Pancreas (tissue), 10 donors: ENCODE results near the gene FAM20C. TPM values are rescaled to one million over a fixed set of nuclear protein-coding genes. Genes with fewer than 3 reads are reported as not detected.
A peak's percentile ranks its signal among the peaks of the same experiment; 100 is the strongest.

Experiments used
- ATAC-seq, 4 donors: fragments of 200-7000 bp; cut with Tn5 transposase; one replicate each; pipeline versions ENCODE4 v1.8.0 to v1.9.1; 2020; ENCODE audit warnings: mild to moderate bottlenecking in 4 of 4, moderate library complexity in 4 of 4
- DNase-seq, 6 donors: peaks; one replicate each; pipeline ENCODE4 v3.0.0-alpha.2; 2020
- FAIRE-seq: peaks from 2 replicates; lab custom pipeline; 2012; peaks lifted over from hg19 to GRCh38; lab: Jason Lieb, UNC
- H3K27ac ChIP-seq, 4 donors: fragments of 200-600 bp; sonication (generic); 1 replicate in 3 of 4; 2 replicates in 1 of 4; pipeline versions ENCODE4 v1.5.0 to v1.8.0; 2020
- H3K27me3 ChIP-seq, 4 donors: fragments of 200-600 bp; one replicate each; pipeline ENCODE4 v1.8.0; 2021
- H3K36me3 ChIP-seq, 3 donors: fragments of 200-600 bp; sonication (generic) in 1 of 3; one replicate each; pipeline versions ENCODE4 v1.5.0 to v1.8.0; 2020 to 2021
- H3K4me1 ChIP-seq, 3 donors: fragments of 200-600 bp; one replicate each; pipeline ENCODE4 v1.8.0; 2021
- H3K4me3 ChIP-seq, 4 donors: fragments of 200-600 bp; sonication (generic) in 2 of 4; one replicate each; pipeline versions ENCODE4 v1.5.0 to v1.8.0; 2020 to 2021
- H3K9me3 ChIP-seq, 4 donors: fragments of 200-600 bp; one replicate each; pipeline ENCODE4 v1.8.0; 2021
- CTCF ChIP-seq, 4 donors: fragments of 200-600 bp; sonication (generic) in 3 of 4; IDR thresholded peaks; one replicate each; pipeline versions ENCODE4 v1.5.0 to v1.8.0; 2021; ENCODE audit warnings: antibody characterized with exemption in 4 of 4
- WGBS, 2 donors: extraction: QIAGEN DNeasy Blood & Tissue Kit; methylation state at CpG; one replicate each; pipeline ENCODE4 v1.1.7; 2013; 5-methylcytosine and 5-hydroxymethylcytosine counted together
- intact Hi-C, 3 donors: fragments of 100-400 bp; cut with DNase I; formaldehyde crosslinking; loops; one replicate each; pipeline versions ENCODE4 v1.11.1 to v1.14.2; 2022
- polyA plus RNA-seq, 2 donors: library from polyadenylated mRNA; stranded (reverse); fragments of 200-250 nt; gene quantifications; one replicate each; pipeline ENCODE4 v1.2.3, GENCODE V29; 2013
- total RNA-seq, 6 donors: library from RNA; stranded (reverse); fragmentation: NEBNext Ultra II Directional in 4 of 6; extraction: Animal tissue kit (Norgen Biotek cat#: 25700) in 4 of 6; gene quantifications; one replicate each; pipeline versions ENCODE4 v1.2.1 to v1.2.4, GENCODE V29; 2021 to 2023
- donor health status: healthy with polysubstance abuse.
- donor health status: DM: no; HTN: no; CAD: no; lungs with moderate emphysema.
- donor health status: DM: no; HTN: no; CAD: no.
- donor health status: control.
- donor health status: control.
- donor health status: Bipolar disorder and iron deficiency.
- donor health status: DM: yes; HTN: yes; CAD: no.
- donor health status: DM: no; HTN: no; CAD: no.
- donor health status: DM: no; HTN: no; CAD: no.
- donor health status: DM: yes; HTN: yes; CAD: no.

The FAM20C gene
- total and polyA plus RNA-seq, 8 donors, result 8.9 to 43.1 (median 13.4) TPM

GRCh38 chr7:292226-292625, 99.9 kb downstream of the FAM20C start:
- H3K9me3 ChIP-seq, result no peaks in the 10 kb centered on the region
- intact Hi-C loops, result no loop called here
- WGBS, 2 donors, result 51 to 61% methylated on average over 7 of the region's 7 CpGs
- no peak overlapping the region for H3K27ac ChIP-seq
- no peaks in the 10 kb centered on the region for H3K36me3 ChIP-seq
- H3K4me1 ChIP-seq, result no peaks in the 10 kb centered on the region
- H3K4me3 ChIP-seq, result no peak overlapping the region
- ATAC-seq (no peak), DNase-seq (no peak), FAIRE-seq (no peak)
- TF ChIP-seq CTCF (IDR thresholded peaks at IDR 0.05), result no peak
- peaks cover 0 to 22% (median 10%) of the 10 kb centered on the region in 4 donors for H3K27me3 ChIP-seq

GRCh38 chr7:292826-293225, 100.5 kb downstream of the FAM20C start:
- Histone ChIP-seq H3K27ac (no peak overlapping the region), H3K27me3 (peaks cover 0 to 22% (median 10%) of the 10 kb centered on the region in 4 donors), H3K4me3 (no peak overlapping the region), H3K9me3 (no peaks in the 10 kb centered on the region), H3K4me1 (no peaks in the 10 kb centered on the region), H3K36me3 (no peaks in the 10 kb centered on the region)
- DNase-seq (peak in 1 of 6 donors; percentile 47), ATAC-seq (no peak), FAIRE-seq (no peak)
- TF ChIP-seq CTCF (IDR thresholded peaks at IDR 0.05), result no peak
- intact Hi-C loops, result no loop called here
- WGBS, 2 donors, result 64 to 80% methylated on average over 15 of the region's 15 CpGs

GRCh38 chr7:293681-294439, 101.5 kb downstream of the FAM20C start:
- intact Hi-C loops, result no loop called here
- no peak for FAIRE-seq
- H3K27me3 ChIP-seq, result peaks cover 0 to 22% (median 10%) of the 10 kb centered on the region in 4 donors

GRCh38 chr7:294440-295154, 102.2 kb downstream of the FAM20C start:
- Histone ChIP-seq H3K4me3 (no peak overlapping the region), H3K27ac (no peak overlapping the region), H3K9me3 (no peaks in the 10 kb centered on the region), H3K36me3 (no peaks in the 10 kb centered on the region), H3K4me1 (no peaks in the 10 kb centered on the region), H3K27me3 (peaks cover 0 to 20% (median 8%) of the 10 kb centered on the region in 4 donors)
- DNase-seq (peak in 1 of 6 donors; percentile 59), ATAC-seq (no peak), FAIRE-seq (no peak)
- no peak for TF ChIP-seq CTCF (IDR thresholded peaks at IDR 0.05)
- intact Hi-C loops, result no loop called here
- 64 to 73% methylated on average over 25 of the region's 25 CpGs for WGBS, 2 donors

More at GRCh38 chr7:293681-294439, 101.5 kb downstream of the FAM20C start:
- no peak overlapping the region for H3K27ac ChIP-seq
- DNase-seq (peak in 2 of 6 donors; percentile 16 to 42), ATAC-seq (no peak)
- no peaks in the 10 kb centered on the region for H3K9me3 ChIP-seq
- no peak overlapping the region for H3K4me3 ChIP-seq
- H3K36me3 ChIP-seq, result no peaks in the 10 kb centered on the region
- 44 to 48% methylated on average over 23 of the region's 23 CpGs for WGBS, 2 donors
- no peaks in the 10 kb centered on the region for H3K4me1 ChIP-seq
- no peak for TF ChIP-seq CTCF (IDR thresholded peaks at IDR 0.05)
